HEK293 (cell line): ENCODE data around the gene HNRNPC.

Experiments used
- KLF16 ChIP-seq: fragments of 450-650 bp; formaldehyde crosslinking; IDR thresholded peaks from 2 replicates; pipeline ENCODE4 v1.5.1; 2017; ENCODE audit warnings: missing biosample characterization, missing genetic modification characterization
- ZNF302 ChIP-seq: fragments of 450-650 bp; formaldehyde crosslinking; IDR thresholded peaks from 2 replicates; pipeline ENCODE4 v1.5.1; 2016; ENCODE audit warnings: missing biosample characterization, missing genetic modification characterization, low read depth
- ZNF423 ChIP-seq: fragments of 450-650 bp; formaldehyde crosslinking; IDR thresholded peaks from 2 replicates; pipeline ENCODE4 v1.5.1; 2016; ENCODE audit warnings: missing biosample characterization, missing genetic modification characterization
- ZNF768 ChIP-seq: fragments of 450-650 bp; formaldehyde crosslinking; IDR thresholded peaks from 2 replicates; pipeline ENCODE4 v1.5.1; 2018; ENCODE audit warnings: missing biosample characterization, mild to moderate bottlenecking, missing genetic modification characterization
- TF ChIP-seq, protein P1 (sequence below): fragments of 450-650 bp; formaldehyde crosslinking; IDR thresholded peaks from 2 replicates; pipeline ENCODE4 v1.5.1; 2016; ENCODE audit warnings: missing biosample characterization, missing genetic modification characterization
- TF ChIP-seq, protein P2 (sequence below): sonication (generic); formaldehyde crosslinking; IDR thresholded peaks from 2 replicates; pipeline ENCODE4 v1.8.1; 2022; ENCODE audit warnings: mild to moderate bottlenecking, moderate library complexity, missing genetic modification reagents
- TF ChIP-seq, protein P3 (sequence below): fragments of 450-650 bp; formaldehyde crosslinking; IDR thresholded peaks from 2 replicates; pipeline ENCODE4 v1.5.1; 2017; ENCODE audit warnings: missing biosample characterization, missing genetic modification characterization

DNA sequence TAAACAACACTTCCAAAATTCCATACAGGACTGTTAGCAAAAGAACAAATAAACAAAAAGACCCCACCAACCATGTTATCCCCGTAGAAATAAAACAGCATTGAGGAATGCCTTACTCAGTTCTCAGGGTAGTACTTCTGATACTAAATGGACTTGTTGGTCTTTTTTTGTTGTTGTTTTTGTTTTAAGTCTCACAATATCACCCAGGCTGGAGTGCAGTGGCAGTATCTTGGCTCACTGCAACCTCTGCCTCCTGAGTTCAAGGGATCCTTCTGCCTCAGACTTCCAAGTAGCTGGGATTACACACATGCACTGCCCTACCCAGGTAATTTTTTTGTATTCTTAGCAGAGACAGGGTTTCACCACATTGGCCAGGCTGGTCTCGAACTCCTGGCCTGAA lies 17.1 kb downstream of the HNRNPC start:
- TF ChIP-seq, protein P1, sequence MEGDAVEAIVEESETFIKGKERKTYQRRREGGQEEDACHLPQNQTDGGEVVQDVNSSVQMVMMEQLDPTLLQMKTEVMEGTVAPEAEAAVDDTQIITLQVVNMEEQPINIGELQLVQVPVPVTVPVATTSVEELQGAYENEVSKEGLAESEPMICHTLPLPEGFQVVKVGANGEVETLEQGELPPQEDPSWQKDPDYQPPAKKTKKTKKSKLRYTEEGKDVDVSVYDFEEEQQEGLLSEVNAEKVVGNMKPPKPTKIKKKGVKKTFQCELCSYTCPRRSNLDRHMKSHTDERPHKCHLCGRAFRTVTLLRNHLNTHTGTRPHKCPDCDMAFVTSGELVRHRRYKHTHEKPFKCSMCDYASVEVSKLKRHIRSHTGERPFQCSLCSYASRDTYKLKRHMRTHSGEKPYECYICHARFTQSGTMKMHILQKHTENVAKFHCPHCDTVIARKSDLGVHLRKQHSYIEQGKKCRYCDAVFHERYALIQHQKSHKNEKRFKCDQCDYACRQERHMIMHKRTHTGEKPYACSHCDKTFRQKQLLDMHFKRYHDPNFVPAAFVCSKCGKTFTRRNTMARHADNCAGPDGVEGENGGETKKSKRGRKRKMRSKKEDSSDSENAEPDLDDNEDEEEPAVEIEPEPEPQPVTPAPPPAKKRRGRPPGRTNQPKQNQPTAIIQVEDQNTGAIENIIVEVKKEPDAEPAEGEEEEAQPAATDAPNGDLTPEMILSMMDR (tag by site-specific recombination), result no peak
- no peak for TF ChIP-seq ZNF423 (tag by site-specific recombination)
- TF ChIP-seq, protein P2, sequence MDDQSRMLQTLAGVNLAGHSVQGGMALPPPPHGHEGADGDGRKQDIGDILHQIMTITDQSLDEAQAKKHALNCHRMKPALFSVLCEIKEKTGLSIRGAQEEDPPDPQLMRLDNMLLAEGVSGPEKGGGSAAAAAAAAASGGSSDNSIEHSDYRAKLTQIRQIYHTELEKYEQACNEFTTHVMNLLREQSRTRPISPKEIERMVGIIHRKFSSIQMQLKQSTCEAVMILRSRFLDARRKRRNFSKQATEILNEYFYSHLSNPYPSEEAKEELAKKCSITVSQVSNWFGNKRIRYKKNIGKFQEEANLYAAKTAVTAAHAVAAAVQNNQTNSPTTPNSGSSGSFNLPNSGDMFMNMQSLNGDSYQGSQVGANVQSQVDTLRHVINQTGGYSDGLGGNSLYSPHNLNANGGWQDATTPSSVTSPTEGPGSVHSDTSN (CRISPR knock-in tag), result no peak
- no peak for TF ChIP-seq KLF16 (tag by site-specific recombination)
- TF ChIP-seq ZNF302, result no peak
- TF ChIP-seq, protein P3, sequence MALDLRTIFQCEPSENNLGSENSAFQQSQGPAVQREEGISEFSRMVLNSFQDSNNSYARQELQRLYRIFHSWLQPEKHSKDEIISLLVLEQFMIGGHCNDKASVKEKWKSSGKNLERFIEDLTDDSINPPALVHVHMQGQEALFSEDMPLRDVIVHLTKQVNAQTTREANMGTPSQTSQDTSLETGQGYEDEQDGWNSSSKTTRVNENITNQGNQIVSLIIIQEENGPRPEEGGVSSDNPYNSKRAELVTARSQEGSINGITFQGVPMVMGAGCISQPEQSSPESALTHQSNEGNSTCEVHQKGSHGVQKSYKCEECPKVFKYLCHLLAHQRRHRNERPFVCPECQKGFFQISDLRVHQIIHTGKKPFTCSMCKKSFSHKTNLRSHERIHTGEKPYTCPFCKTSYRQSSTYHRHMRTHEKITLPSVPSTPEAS (tag by site-specific recombination), result no peak
- TF ChIP-seq ZNF768 (tag by site-specific recombination), result no peak
